OCI-LY3 (cell line): Measurements from ENCODE around the gene SLC32A1.

Experiments used
- H2AFZ ChIP-seq: fragments of 200-600, 300-600 bp; shearing (Covaris generic); 2 replicates; pipeline ENCODE4 v1.6.0; 2014; ENCODE audit warnings: antibody characterized with exemption, low read depth, low read length
- H3K27ac ChIP-seq: fragments of 200-600, 300-600 bp; sonication (generic); 2 replicates; pipeline ENCODE4 v1.5.1; 2014; ENCODE audit warnings: mild to moderate bottlenecking, low read length, moderate library complexity, mixed read lengths
- H3K27me3 ChIP-seq: fragments of 200-600, 300-600 bp; sonication (generic); 2 replicates; pipeline ENCODE4 v1.6.1; 2014; ENCODE audit warnings: low read depth, low read length, mixed read lengths
- H3K36me3 ChIP-seq: fragments of 200-600, 300-600 bp; sonication (generic); replicated peaks from 2 replicates; pipeline ENCODE3; 2014; ENCODE audit warnings: low read depth, low read length, mixed read lengths
- H3K4me1 ChIP-seq: fragments of 300-600, 200-600 bp; sonication (generic); 2 replicates; pipeline ENCODE4 v1.6.1; 2014; ENCODE audit warnings: low read length, mixed read lengths
- H3K4me2 ChIP-seq: fragments of 200-600, 300-600 bp; sonication (generic); 2 replicates; pipeline ENCODE4 v1.6.1; 2014; ENCODE audit warnings: low read length, mixed read lengths
- H3K4me3 ChIP-seq: fragments of 300-600, 200-600 bp; sonication (generic); 2 replicates; pipeline ENCODE4 v1.5.1; 2014; ENCODE audit warnings: antibody characterized with exemption, mild to moderate bottlenecking, low read length, moderate library complexity
- H3K79me2 ChIP-seq: fragments of 300-600, 200-600 bp; shearing (Covaris generic); 2 replicates; pipeline ENCODE4 v1.6.1; 2014; ENCODE audit warnings: mild to moderate bottlenecking, low read length, mixed read lengths
- H3K9ac ChIP-seq: fragments of 300-600, 200-600 bp; shearing (Covaris generic); 2 replicates; pipeline ENCODE4 v1.6.0; 2014; ENCODE audit warnings: mild to moderate bottlenecking, low read length, moderate library complexity
- H3K9me3 ChIP-seq: fragments of 200-600, 300-600 bp; shearing (Covaris generic); 2 replicates; pipeline ENCODE4 v1.6.1; 2014; ENCODE audit warnings: low read length, mixed read lengths; ENCODE audit not compliant: insufficient read depth
- H4K20me1 ChIP-seq: fragments of 200-600, 300-600 bp; sonication (generic); 2 replicates; pipeline ENCODE4 v1.6.1; 2016; ENCODE audit warnings: low read length, mixed read lengths; ENCODE audit not compliant: insufficient read depth
- EZH2phosphoT487 ChIP-seq: fragments of 200-600 bp; shearing (Covaris generic); IDR thresholded peaks from 2 replicates; pipeline ENCODE4 v1.6.1; 2018; ENCODE audit warnings: antibody characterized with exemption, mixed run types, low read depth
- TF ChIP-seq, protein P1 (sequence below): fragments of 200-600, 300-600 bp; sonication (generic); IDR thresholded peaks from 2 replicates; pipeline ENCODE4 v1.5.1; 2014; ENCODE audit warnings: antibody characterized with exemption, low read length, low read depth

Gene SLC32A1

DNA sequence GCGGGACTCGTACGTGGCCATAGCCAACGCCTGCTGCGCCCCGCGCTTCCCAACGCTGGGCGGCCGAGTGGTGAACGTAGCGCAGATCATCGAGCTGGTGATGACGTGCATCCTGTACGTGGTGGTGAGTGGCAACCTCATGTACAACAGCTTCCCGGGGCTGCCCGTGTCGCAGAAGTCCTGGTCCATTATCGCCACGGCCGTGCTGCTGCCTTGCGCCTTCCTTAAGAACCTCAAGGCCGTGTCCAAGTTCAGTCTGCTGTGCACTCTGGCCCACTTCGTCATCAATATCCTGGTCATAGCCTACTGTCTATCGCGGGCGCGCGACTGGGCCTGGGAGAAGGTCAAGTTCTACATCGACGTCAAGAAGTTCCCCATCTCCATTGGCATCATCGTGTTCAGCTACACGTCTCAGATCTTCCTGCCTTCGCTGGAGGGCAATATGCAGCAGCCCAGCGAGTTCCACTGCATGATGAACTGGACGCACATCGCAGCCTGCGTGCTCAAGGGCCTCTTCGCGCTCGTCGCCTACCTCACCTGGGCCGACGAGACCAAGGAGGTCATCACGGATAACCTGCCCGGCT, 3.4 kb downstream of the SLC32A1 start:
- Histone ChIP-seq H3K9ac (no peak overlapping the region), H3K27ac (no peak overlapping the region), H3K27me3 (peaks cover 29% of the 10 kb centered on the region), H3K4me3 (no peak overlapping the region), H4K20me1 (no peaks in the 10 kb centered on the region), H3K4me2 (no peak overlapping the region), H3K36me3 (no peaks in the 10 kb centered on the region), H2AFZ (no peak overlapping the region), H3K9me3 (no peaks in the 10 kb centered on the region), H3K79me2 (no peaks in the 10 kb centered on the region), H3K4me1 (peaks cover 3% of the 10 kb centered on the region; the same call in 1 of the 2 replicates)
- TF ChIP-seq EZH2phosphoT487: no peak
- TF ChIP-seq, protein P1, sequence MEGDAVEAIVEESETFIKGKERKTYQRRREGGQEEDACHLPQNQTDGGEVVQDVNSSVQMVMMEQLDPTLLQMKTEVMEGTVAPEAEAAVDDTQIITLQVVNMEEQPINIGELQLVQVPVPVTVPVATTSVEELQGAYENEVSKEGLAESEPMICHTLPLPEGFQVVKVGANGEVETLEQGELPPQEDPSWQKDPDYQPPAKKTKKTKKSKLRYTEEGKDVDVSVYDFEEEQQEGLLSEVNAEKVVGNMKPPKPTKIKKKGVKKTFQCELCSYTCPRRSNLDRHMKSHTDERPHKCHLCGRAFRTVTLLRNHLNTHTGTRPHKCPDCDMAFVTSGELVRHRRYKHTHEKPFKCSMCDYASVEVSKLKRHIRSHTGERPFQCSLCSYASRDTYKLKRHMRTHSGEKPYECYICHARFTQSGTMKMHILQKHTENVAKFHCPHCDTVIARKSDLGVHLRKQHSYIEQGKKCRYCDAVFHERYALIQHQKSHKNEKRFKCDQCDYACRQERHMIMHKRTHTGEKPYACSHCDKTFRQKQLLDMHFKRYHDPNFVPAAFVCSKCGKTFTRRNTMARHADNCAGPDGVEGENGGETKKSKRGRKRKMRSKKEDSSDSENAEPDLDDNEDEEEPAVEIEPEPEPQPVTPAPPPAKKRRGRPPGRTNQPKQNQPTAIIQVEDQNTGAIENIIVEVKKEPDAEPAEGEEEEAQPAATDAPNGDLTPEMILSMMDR: no peak

DNA sequence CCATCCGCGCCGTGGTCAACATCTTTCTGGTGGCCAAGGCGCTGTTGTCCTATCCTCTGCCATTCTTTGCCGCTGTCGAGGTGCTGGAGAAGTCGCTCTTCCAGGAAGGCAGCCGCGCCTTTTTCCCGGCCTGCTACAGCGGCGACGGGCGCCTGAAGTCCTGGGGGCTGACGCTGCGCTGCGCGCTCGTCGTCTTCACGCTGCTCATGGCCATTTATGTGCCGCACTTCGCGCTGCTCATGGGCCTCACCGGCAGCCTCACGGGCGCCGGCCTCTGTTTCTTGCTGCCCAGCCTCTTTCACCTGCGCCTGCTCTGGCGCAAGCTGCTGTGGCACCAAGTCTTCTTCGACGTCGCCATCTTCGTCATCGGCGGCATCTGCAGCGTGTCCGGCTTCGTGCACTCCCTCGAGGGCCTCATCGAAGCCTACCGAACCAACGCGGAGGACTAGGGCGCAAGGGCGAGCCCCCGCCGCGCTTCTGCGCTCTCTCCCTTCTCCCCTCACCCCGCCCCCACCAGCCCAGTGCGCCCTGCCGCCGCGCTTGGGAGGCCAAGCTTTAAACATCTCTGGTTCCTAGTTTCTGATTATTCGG, 4.0 kb downstream of the SLC32A1 start:
- Histone ChIP-seq H3K36me3 (no peaks in the 10 kb centered on the region), H3K9ac (no peak overlapping the region), H3K79me2 (no peaks in the 10 kb centered on the region), H2AFZ (no peak overlapping the region), H3K27ac (no peak overlapping the region), H3K4me3 (no peak overlapping the region), H3K27me3 (peaks cover 27% of the 10 kb centered on the region), H3K4me2 (no peak overlapping the region), H3K4me1 (peaks cover 3% of the 10 kb centered on the region; the same call in 1 of the 2 replicates), H3K9me3 (no peaks in the 10 kb centered on the region), H4K20me1 (no peaks in the 10 kb centered on the region)
- TF ChIP-seq, protein P1: no peak
- no peak for TF ChIP-seq EZH2phosphoT487

DNA sequence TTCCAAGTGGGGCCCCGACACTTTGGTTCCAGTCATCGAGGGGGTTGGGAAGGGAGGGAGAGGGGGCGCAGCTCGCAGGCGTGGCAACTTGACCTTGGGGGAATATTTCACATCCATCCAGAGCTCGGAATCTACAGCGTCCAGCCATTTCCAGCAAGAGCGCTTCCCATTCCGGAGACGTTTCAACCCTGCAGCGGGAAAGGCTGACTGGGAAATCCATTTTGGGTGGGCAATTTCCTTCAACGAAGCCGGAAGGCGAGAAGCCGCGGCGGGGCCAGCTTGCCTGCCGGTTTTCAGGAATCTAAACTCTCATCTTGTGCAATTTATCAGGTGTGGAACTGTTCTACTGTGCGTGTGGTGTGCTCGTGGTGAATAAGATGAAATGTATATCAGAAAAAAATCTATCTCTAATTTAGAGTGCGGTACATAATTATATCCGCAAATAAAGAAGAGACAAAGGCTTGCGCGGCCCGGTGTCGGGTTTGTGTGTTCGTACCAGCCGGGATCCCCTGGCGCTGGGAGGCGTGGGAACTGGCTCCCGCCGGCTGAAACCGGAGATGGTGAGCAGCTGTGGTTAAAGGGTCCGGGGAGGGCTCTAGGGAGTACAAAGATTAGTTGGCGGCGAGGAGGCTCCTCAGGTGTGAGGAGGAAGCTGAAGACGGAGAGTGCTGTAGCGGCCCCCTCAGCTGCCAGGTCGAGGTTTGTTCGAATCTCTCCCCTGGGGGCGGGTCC, 4.8 kb downstream of the SLC32A1 start:
- no peak for TF ChIP-seq EZH2phosphoT487
- Histone ChIP-seq H3K9ac (no peak overlapping the region), H3K9me3 (no peaks in the 10 kb centered on the region), H4K20me1 (no peaks in the 10 kb centered on the region), H3K79me2 (no peaks in the 10 kb centered on the region), H3K27me3 (peaks cover 34% of the 10 kb centered on the region), H3K4me1 (peaks cover 3% of the 10 kb centered on the region; the same call in 1 of the 2 replicates), H3K4me2 (no peak overlapping the region), H3K36me3 (no peaks in the 10 kb centered on the region), H3K4me3 (no peak overlapping the region), H2AFZ (no peak overlapping the region), H3K27ac (no peak overlapping the region)

DNA sequence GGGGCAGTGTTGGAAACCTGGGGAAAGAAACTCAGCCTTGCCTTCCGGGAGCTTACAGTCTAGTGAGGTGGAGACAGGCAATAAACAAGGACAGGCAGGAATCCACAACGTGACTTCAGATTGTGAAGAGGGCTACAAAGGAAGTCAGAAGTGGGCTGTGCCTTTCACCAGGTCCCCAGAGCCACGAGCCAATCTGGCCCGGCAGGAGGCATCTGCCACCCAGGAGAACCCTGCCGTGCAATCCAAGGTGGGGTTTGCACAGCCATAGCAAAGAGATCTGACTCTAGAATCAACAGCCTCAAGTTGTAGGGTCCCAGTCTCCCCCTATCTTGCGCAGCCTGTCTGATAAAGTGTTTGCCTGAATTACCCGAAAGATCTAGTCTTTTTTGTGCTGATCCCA, 5.5 kb downstream of the SLC32A1 start:
- H3K4me3 ChIP-seq: no peak overlapping the region
- H3K27ac ChIP-seq: no peak overlapping the region
- TF ChIP-seq, protein P1: no peak
- TF ChIP-seq EZH2phosphoT487: no peak
- peaks cover 39% of the 10 kb centered on the region for H3K27me3 ChIP-seq
- H2AFZ ChIP-seq: no peak overlapping the region
- no peaks in the 10 kb centered on the region for H4K20me1 ChIP-seq
- no peaks in the 10 kb centered on the region for H3K9me3 ChIP-seq
- H3K79me2 ChIP-seq: no peaks in the 10 kb centered on the region
- H3K36me3 ChIP-seq: no peaks in the 10 kb centered on the region
- H3K4me1 ChIP-seq: peaks cover 3% of the 10 kb centered on the region; the same call in 1 of the 2 replicates
- no peak overlapping the region for H3K4me2 ChIP-seq
- no peak overlapping the region for H3K9ac ChIP-seq
